HG02678 (cell line): ENCODE data around the gene MAP3K2.
"Not testable (repeated sequence)": the region's sequence is repeated elsewhere in the genome, so short reads cannot be mapped to it uniquely, and the experiment has no call there.

ENCODE experiments used
- ATAC-seq: cut with Tn5 transposase; IDR thresholded peaks from one replicate; pipeline ENCODE4 v1.9.1; 2021; ENCODE audit warnings: mild to moderate bottlenecking, moderate library complexity; ENCODE audit not compliant: unreplicated experiment

The MAP3K2 gene

DNA sequence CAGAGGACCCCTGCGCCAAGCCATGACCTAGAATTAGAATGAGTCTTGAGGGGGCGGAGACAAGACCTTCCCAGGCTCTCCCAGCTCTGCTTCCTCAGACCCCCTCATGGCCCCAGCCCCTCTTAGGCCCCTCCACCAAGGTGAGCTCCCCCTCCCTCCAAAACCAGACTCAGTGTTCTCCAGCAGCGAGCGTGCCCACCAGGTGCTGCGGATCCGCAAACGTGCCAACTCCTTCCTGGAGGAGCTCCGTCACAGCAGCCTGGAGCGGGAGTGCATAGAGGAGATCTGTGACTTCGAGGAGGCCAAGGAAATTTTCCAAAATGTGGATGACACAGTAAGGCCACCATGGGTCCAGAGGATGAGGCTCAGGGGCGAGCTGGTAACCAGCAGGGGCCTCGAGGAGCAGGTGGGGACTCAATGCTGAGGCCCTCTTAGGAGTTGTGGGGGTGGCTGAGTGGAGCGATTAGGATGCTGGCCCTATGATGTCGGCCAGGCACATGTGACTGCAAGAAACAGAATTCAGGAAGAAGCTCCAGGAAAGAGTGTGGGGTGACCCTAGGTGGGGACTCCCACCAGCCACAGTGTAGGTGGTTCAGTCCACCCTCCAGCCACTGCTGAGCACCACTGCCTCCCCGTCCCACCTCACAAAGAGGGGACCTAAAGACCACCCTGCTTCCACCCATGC lies 33.5 kb upstream of the MAP3K2 start:
- ATAC-seq = no peak

DNA sequence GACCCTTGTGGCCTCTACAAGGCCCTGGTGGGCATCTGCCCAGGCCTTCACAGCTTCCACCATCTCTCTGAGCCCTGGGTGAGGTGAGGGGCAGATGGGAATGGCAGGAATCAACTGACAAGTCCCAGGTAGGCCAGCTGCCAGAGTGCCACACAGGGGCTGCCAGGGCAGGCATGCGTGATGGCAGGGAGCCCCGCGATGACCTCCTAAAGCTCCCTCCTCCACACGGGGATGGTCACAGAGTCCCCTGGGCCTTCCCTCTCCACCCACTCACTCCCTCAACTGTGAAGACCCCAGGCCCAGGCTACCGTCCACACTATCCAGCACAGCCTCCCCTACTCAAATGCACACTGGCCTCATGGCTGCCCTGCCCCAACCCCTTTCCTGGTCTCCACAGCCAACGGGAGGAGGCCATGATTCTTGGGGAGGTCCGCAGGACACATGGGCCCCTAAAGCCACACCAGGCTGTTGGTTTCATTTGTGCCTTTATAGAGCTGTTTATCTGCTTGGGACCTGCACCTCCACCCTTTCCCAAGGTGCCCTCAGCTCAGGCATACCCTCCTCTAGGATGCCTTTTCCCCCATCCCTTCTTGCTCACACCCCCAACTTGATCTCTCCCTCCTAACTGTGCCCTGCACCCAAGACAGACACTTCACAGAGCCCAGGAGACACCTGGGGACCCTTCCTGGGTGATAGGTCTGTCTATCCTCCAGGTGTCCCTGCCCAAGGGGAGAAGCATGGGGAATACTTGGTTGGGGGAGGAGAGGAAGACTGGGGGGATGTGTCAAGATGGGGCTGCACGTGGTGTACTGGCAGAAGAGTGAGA lies 32.5 kb upstream of the MAP3K2 start:
- no peak for ATAC-seq

DNA sequence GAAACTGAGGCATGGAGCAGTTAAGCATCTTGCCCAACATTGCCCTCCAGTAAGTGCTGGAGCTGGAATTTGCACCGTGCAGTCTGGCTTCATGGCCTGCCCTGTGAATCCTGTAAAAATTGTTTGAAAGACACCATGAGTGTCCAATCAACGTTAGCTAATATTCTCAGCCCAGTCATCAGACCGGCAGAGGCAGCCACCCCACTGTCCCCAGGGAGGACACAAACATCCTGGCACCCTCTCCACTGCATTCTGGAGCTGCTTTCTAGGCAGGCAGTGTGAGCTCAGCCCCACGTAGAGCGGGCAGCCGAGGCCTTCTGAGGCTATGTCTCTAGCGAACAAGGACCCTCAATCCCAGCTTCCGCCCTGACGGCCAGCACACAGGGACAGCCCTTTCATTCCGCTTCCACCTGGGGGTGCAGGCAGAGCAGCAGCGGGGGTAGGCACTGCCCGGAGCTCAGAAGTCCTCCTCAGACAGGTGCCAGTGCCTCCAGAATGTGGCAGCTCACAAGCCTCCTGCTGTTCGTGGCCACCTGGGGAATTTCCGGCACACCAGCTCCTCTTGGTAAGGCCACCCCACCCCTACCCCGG lies 31.8 kb upstream of the MAP3K2 start:
- ATAC-seq = no peak

DNA sequence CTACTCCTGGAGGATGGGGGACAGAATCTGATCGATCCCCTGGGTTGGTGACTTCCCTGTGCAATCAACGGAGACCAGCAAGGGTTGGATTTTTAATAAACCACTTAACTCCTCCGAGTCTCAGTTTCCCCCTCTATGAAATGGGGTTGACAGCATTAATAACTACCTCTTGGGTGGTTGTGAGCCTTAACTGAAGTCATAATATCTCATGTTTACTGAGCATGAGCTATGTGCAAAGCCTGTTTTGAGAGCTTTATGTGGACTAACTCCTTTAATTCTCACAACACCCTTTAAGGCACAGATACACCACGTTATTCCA lies 31.3 kb upstream of the MAP3K2 start:
- ATAC-seq = no peak

GRCh38 chr2:127418300-127419111 lies 30.7 kb upstream of the MAP3K2 start, which contains the start of gene PROC:
TSS of gene PROC (plus strand) at chr2:127418427. CDS start at chr2:127419943, 1,516 bp downstream.
- ATAC-seq = no peak

DNA sequence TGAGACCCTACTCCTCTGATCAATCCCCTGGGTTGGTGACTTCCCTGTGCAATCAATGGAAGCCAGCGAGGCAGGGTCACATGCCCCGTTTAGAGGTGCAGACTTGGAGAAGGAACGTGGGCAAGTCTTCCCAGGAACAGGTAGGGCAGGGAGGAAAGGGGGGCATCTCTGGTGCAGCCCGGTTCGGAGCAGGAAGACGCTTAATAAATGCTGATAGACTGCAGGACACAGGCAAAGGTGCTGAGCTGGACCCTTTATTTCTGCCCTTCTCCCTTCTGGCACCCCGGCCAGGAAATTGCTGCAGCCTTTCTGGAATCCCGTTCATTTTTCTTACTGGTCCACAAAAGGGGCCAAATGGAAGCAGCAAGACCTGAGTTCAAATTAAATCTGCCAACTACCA lies 29.6 kb upstream of the MAP3K2 start:
- ATAC-seq = no peak

GRCh38 chr2:127416506-127417001 lies 28.8 kb upstream of the MAP3K2 start:
- no peak for ATAC-seq

- peak; percentile 74 for ATAC-seq
Observed at GRCh38 chr2:127415593-127416505, 28.1 kb upstream of the MAP3K2 start.

- ATAC-seq = no peak
Observed at GRCh38 chr2:127414638-127415592, 27.1 kb upstream of the MAP3K2 start.

- no peak for ATAC-seq
Observed at GRCh38 chr2:127413782-127414637, 26.2 kb upstream of the MAP3K2 start.

GRCh38 chr2:127413200-127413599 lies 25.4 kb upstream of the MAP3K2 start:
- ATAC-seq = no peak

GRCh38 chr2:127411653-127412369 lies 24.0 kb upstream of the MAP3K2 start:
- no peak for ATAC-seq

- peak; percentile 43 for ATAC-seq
Observed at GRCh38 chr2:127410871-127411652, 23.3 kb upstream of the MAP3K2 start.

DNA sequence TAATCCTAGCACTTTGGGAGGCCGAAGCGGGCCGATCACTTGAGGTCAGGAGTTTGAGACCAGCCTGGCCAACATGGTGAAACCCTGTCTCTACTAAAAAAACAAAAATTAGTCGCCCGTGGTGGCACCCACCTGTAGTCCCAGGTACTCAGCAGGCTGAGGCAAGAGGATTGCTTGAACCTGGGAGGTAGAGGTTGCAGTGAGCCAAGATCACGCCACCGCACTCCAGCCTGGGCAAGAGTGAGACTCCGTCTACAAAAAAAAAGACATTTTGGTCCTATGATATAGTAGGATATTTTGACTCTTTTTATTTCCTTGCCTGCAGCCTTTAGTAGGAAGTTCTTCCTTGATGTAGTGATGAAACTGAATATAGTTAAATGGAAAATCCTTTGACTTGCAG lies 21.9 kb upstream of the MAP3K2 start:
- ATAC-seq = not testable (repeated sequence)

DNA sequence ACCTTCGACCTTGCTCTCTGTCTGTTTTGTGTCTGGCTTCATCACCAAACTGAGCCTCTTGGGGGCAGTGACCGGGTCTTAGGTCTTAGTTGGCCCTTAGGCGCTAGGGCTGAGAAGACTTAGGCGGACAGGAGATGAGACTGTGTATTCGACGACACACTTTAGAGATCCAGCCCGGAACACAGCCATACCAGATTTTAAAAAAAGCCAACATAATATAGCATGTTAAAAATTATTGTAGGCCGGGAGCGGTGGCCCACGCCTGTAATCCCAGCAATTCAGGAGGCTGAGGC lies 21.0 kb upstream of the MAP3K2 start:
- ATAC-seq = no peak

- ATAC-seq = peak; percentile 80
Observed at GRCh38 chr2:127408004-127408806, 20.4 kb upstream of the MAP3K2 start.
